ENCODE measurements around the gene CCDC28A.

DNA sequence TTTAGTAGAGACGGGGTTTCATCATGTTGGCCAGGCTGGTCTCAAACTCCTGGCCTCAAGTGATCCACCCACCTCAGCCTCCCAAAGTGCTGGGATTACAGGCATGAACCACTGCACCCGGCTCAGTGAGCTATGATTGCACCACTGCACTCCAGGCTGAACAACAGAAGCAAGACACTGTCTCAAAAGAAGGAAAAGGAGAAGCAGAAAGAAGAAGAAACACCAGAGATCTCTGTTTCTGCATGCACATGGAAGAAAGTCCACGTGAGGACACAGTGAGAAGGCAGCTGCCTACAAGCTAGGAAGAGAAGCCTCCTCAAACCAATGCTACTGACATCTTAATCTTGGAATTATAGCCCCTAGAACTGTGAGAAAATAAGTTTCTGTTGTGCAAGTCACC lies 38.3 kb downstream of the CCDC28A start:
- TF ChIP-seq, protein P1, sequence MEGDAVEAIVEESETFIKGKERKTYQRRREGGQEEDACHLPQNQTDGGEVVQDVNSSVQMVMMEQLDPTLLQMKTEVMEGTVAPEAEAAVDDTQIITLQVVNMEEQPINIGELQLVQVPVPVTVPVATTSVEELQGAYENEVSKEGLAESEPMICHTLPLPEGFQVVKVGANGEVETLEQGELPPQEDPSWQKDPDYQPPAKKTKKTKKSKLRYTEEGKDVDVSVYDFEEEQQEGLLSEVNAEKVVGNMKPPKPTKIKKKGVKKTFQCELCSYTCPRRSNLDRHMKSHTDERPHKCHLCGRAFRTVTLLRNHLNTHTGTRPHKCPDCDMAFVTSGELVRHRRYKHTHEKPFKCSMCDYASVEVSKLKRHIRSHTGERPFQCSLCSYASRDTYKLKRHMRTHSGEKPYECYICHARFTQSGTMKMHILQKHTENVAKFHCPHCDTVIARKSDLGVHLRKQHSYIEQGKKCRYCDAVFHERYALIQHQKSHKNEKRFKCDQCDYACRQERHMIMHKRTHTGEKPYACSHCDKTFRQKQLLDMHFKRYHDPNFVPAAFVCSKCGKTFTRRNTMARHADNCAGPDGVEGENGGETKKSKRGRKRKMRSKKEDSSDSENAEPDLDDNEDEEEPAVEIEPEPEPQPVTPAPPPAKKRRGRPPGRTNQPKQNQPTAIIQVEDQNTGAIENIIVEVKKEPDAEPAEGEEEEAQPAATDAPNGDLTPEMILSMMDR (IDR thresholded peaks at IDR 0.05), result no peak
- TF ChIP-seq POLR2AphosphoS5 (IDR thresholded peaks at IDR 0.05), result no peak
